Activated B cell treated with CpG ODN at 0.5 μM for 24 hours (primary cell): ENCODE measurements around the gene HTR3E. TPM values are rescaled to one million over a fixed set of nuclear protein-coding genes. Genes with fewer than 3 reads are reported as not detected.
"Not testable (repeated sequence)": the region's sequence is repeated elsewhere in the genome, so short reads cannot be mapped to it uniquely, and the experiment has no call there.

ENCODE experiments used
- ATAC-seq: fragments of 200-7000 bp; cut with Tn5 transposase; one replicate; pipeline ENCODE4 v1.10.0; 2021; ENCODE audit warnings: low read depth, mild to moderate bottlenecking, moderate library complexity
- CTCF ChIA-PET: fragments of 350-600 bp; sonication (Branson Sonifier 250); formaldehyde crosslinking; loops from one replicate; lab custom pipeline; 2021; ENCODE audit warnings: antibody characterized with exemption; lab: Charles Lee
- POLR2A ChIA-PET: fragments of 350-600 bp; sonication (Branson Sonifier 250); formaldehyde crosslinking; loops from one replicate; lab custom pipeline; 2021; ENCODE audit warnings: antibody characterized with exemption; lab: Charles Lee
- DNase-seq: peaks from one replicate; pipeline ENCODE4 v3.0.0; 2022
- H3K27ac Mint-ChIP-seq: one replicate; pipeline ENCODE4 v1.8.0; 2020; ENCODE audit warnings: mixed read lengths
- H3K27me3 Mint-ChIP-seq: one replicate; pipeline ENCODE4 v1.8.0; 2021; ENCODE audit warnings: mixed read lengths
- H3K36me3 Mint-ChIP-seq: one replicate; pipeline ENCODE4 v1.8.0; 2021; ENCODE audit warnings: low read depth, mixed read lengths
- H3K4me1 Mint-ChIP-seq: one replicate; pipeline ENCODE4 v1.8.0; 2021; ENCODE audit warnings: mixed read lengths
- H3K4me3 Mint-ChIP-seq: one replicate; pipeline ENCODE4 v1.8.0; 2020; ENCODE audit warnings: mild to moderate bottlenecking, mixed read lengths
- H3K9me3 Mint-ChIP-seq: one replicate; pipeline ENCODE4 v1.8.0; 2020; ENCODE audit warnings: mixed read lengths
- intact Hi-C: fragments of 100-400 bp; cut with micrococcal nuclease; formaldehyde crosslinking; loops from one replicate; pipeline ENCODE4 v1.15.1; 2024
- total RNA-seq: library from RNA; stranded (reverse); gene quantifications from 2 replicates; pipeline ENCODE4 v1.2.3, GENCODE V29; 2022
- TF ChIP-seq, protein P1 (sequence below): fragments of 200-600 bp; IDR thresholded peaks from one replicate; pipeline ENCODE4 v1.8.0; 2022; ENCODE audit warnings: antibody characterized with exemption, mild to moderate bottlenecking

The HTR3E gene
- total RNA-seq, 1 donor from 2014 or later, result not detected

DNA sequence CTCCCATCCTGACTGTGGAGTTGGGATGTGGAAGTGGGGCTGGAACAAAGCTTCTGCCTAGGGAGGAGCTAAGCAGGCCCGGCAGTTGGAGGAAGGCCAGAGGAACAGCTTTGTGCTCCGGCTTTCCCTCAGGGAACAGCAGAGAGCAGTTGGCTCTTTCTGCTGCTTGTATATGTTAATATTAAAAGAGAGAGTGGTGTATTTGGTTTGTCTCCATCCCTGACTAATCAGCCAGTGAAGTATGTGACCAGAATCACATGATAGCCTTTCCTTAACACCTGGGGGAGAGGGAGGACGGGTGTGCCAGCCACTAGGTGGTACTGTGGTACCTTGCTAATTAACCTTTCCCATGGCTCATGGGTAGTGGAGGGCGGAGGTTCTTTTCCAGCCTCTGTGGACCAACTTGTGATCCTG, 48.3 kb downstream of the HTR3E start:
- POLR2A ChIA-PET, result no interaction called here
- H3K36me3 Mint-ChIP-seq, result peaks cover 63% of the 10 kb centered on the region
- ATAC-seq (peak; percentile 69), DNase-seq (no peak)
- H3K9me3 Mint-ChIP-seq, result no peaks in the 10 kb centered on the region
- TF ChIP-seq, protein P1, sequence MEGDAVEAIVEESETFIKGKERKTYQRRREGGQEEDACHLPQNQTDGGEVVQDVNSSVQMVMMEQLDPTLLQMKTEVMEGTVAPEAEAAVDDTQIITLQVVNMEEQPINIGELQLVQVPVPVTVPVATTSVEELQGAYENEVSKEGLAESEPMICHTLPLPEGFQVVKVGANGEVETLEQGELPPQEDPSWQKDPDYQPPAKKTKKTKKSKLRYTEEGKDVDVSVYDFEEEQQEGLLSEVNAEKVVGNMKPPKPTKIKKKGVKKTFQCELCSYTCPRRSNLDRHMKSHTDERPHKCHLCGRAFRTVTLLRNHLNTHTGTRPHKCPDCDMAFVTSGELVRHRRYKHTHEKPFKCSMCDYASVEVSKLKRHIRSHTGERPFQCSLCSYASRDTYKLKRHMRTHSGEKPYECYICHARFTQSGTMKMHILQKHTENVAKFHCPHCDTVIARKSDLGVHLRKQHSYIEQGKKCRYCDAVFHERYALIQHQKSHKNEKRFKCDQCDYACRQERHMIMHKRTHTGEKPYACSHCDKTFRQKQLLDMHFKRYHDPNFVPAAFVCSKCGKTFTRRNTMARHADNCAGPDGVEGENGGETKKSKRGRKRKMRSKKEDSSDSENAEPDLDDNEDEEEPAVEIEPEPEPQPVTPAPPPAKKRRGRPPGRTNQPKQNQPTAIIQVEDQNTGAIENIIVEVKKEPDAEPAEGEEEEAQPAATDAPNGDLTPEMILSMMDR, result no peak
- H3K27me3 Mint-ChIP-seq, result no peaks in the 10 kb centered on the region
- no peak overlapping the region for H3K27ac Mint-ChIP-seq
- CTCF ChIA-PET, result interaction anchor here (0.7 to 2.2 kb wide), 4 partner anchors 82 to 142 kb away, joined by 3 to 7 read pairs (median 4); partner anchors contain the start of gene EEF1AKMT4
- peaks cover 12% of the 10 kb centered on the region for H3K4me1 Mint-ChIP-seq
- intact Hi-C loops, result loop anchor here (1.0 kb wide), 2 partner anchors 105 to 144 kb away; no protein-coding TSS in a partner anchor
- H3K4me3 Mint-ChIP-seq, result no peak overlapping the region

DNA sequence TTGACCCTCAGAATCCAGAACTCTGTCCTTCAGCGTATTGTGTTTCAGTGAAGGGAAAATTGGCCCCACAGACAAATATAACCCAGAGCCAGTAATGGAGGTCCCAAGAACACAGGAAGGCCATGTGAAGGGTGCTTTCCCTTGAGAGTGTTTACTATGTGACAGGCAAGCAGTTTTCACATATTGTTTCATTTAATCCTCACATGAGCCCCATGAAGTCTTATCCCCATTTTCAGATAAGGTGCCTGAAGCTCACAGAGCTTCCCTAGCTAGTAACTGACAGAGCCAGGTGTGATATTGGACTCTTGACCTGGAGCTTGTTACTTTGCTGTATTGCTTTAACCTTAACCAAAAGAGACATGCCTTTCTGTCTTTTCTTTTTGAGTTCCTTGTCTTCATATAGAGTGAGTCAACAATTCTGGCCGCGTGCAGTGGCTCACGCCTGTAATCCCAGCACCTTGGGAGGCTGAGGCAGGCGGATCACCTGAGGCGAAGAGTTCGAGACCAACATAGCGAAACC, 48.9 kb downstream of the HTR3E start:
- intact Hi-C loops, result loop anchor here (1.0 kb wide), 2 partner anchors 104 to 143 kb away; no protein-coding TSS in a partner anchor
- H3K27ac Mint-ChIP-seq, result no peak overlapping the region

DNA sequence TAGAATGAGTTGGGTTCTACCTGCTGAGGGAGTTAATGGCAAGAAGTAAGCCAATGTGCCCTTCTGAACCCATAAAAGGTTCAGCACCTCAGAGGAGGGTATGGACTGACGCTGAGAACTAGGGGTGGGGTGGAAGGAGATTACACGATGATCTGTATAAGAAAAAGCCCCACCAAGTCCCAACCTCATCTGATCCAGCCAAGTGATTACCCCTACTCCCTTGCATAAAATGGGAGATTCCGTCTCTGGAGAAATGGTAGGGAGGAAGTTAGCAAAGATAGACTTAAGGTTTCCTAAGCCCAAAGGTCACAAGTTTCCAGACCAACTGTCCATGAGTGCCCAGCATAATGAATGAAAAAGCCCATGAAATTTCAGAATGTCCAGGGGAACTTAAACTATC, 51.2 kb downstream of the HTR3E start:
- Mint-ChIP-seq H3K4me3 (no peak overlapping the region), H3K27me3 (no peaks in the 10 kb centered on the region), H3K4me1 (peaks cover 12% of the 10 kb centered on the region), H3K36me3 (peaks cover 34% of the 10 kb centered on the region), H3K27ac (no peak overlapping the region), H3K9me3 (no peaks in the 10 kb centered on the region)
- TF ChIP-seq, protein P1, result no peak
- POLR2A ChIA-PET, result no interaction called here
- DNase-seq, result no peak
- intact Hi-C loops, result no loop called here
- ATAC-seq, result no peak
- CTCF ChIA-PET, result no interaction called here

More for the DNA sequence above, 48.9 kb downstream of the HTR3E start:
- Mint-ChIP-seq H3K4me3 (no peak overlapping the region), H3K36me3 (peaks cover 56% of the 10 kb centered on the region), H3K9me3 (no peaks in the 10 kb centered on the region), H3K4me1 (peaks cover 12% of the 10 kb centered on the region), H3K27me3 (no peaks in the 10 kb centered on the region)
- ChIA-PET POLR2A (no interaction called here), CTCF (interaction anchor here (0.7 to 1.3 kb wide), 4 partner anchors 10 to 142 kb away, joined by 3 to 5 read pairs (median 4); partner anchors contain the start of genes DVL3 and EEF1AKMT4)
- ATAC-seq, result no peak
- TF ChIP-seq, protein P1, result no peak
- DNase-seq, result no peak

DNA sequence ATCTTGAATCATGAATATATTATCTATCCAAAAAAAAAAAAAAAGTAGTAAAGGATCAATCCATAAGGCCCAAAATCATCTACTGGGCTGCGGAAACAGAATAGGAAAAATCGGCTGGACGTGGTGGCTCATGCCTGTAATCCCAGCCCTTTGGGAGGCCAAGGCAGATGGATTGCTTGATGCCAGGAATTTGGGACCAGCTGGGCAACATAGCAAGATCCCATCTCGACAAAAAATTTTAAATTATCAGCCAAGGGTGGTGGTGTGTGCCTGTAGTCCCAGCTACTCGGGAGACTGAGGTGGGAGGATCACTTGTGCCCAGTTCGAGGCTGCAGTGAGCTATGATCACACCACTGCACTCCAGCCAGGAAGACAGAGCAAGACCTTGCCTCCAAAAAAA, 52.3 kb downstream of the HTR3E start:
- Mint-ChIP-seq H3K27me3 (no peaks in the 10 kb centered on the region), H3K27ac (no peak overlapping the region), H3K36me3 (peaks cover 23% of the 10 kb centered on the region), H3K4me3 (no peak overlapping the region), H3K4me1 (peaks cover 9% of the 10 kb centered on the region), H3K9me3 (no peaks in the 10 kb centered on the region)
- CTCF ChIA-PET, result no interaction called here
- intact Hi-C loops, result no loop called here
- POLR2A ChIA-PET, result no interaction called here
- TF ChIP-seq, protein P1, result no peak
- DNase-seq, result no peak
- ATAC-seq, result no peak

DNA sequence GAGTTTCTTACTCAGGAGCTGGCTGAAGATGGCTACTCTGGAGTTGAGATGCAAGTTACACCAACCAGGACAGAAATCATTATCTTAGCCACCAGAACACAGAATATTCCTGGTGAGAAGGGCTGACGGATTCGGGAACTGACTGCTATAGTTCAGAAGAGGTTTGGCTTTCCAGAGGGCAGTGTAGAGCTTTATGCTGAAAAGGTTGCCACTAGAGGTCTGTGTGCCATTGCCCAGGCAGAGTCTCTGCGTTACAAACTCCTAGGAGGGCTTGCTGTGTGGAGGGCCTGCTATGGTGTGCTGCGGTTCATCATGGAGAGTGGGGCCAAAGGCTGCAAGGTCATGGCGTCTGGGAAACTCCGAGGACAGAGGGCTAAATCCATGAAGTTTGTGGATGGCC, 52.9 kb downstream of the HTR3E start:
- H3K27ac Mint-ChIP-seq, intact Hi-C loops: not testable (repeated sequence)
- POLR2A ChIA-PET, result interaction anchor here (1.2 kb wide), 1 partner anchor 15 kb away, joined by 4 read pairs; the partner anchor contains the start of gene EIF2B5

More for the DNA sequence above, 52.9 kb downstream of the HTR3E start:
- H3K4me1 Mint-ChIP-seq, CTCF ChIA-PET, H3K9me3 Mint-ChIP-seq, H3K4me3 Mint-ChIP-seq, DNase-seq, ATAC-seq, H3K27me3 Mint-ChIP-seq: not testable (repeated sequence)
- H3K36me3 Mint-ChIP-seq, result peaks cover 17% of the 10 kb centered on the region
